Measurements from ENCODE around the gene ITIH6. TPM values are rescaled to one million over a fixed set of nuclear protein-coding genes. Genes with fewer than 3 reads are reported as not detected.
"Not testable (repeated sequence)": the region's sequence is repeated elsewhere in the genome, so short reads cannot be mapped to it uniquely, and the experiment has no call there.

ITIH6 gene
- total RNA-seq, 3 donors from 2014 or later (not counting 1 experiment from before 2014, with no cell fraction given), result not detected

- no peak for TF ChIP-seq CTCF (IDR thresholded peaks at IDR 0.05)
- intact Hi-C loops (cut with micrococcal nuclease), result no loop called here
These were observed 49.4 kb downstream of the ITIH6 start for GRCh38 chrX:54748626-54749025.

GRCh38 chrX:54747733-54748393 lies 50.2 kb downstream of the ITIH6 start:
- Histone ChIP-seq H3K36me3 (ENCODE audit: control insufficient read depth, insufficient read depth, low read length) (no peaks in the 10 kb centered on the region), H3K9me3 (ENCODE audit: control insufficient read depth, insufficient read depth, low read length) (no peaks in the 10 kb centered on the region), H3K27ac (ENCODE audit: low read length) (no peak overlapping the region), H3K4me1 (ENCODE audit: control insufficient read depth, insufficient read depth, low read length) (no peaks in the 10 kb centered on the region), H3K27me3 (ENCODE audit: control insufficient read depth, insufficient read depth, low read length) (no peaks in the 10 kb centered on the region), H3K4me3 (ENCODE audit: low read length) (no peak overlapping the region)
- ATAC-seq (no peak), DNase-seq (peak in 1 of 2 donors; percentile 1)
- Mint-ChIP-seq H3K36me3 (no peaks in the 10 kb centered on the region), H3K4me1 (no peaks in the 10 kb centered on the region), H3K27ac (no peak overlapping the region), H3K4me3 (no peak overlapping the region), H3K27me3 (ENCODE audit: low read depth in 2 of 2) (peaks cover 4 to 19% of the 10 kb centered on the region in 2 donors), H3K9me3 (no peaks in the 10 kb centered on the region)
- intact Hi-C loops (cut with micrococcal nuclease), result no loop called here
- TF ChIP-seq CTCF (IDR thresholded peaks at IDR 0.05), result no peak
- 54% methylated on average over 2 of the region's 3 CpGs for WGBS (ENCODE audit: insufficient coverage)

More at GRCh38 chrX:54748626-54749025, 49.4 kb downstream of the ITIH6 start:
- DNase-seq, result no peak
- Mint-ChIP-seq H3K27me3 (ENCODE audit: low read depth in 2 of 2) (peaks cover 6 to 19% of the 10 kb centered on the region in 2 donors), H3K4me1 (no peaks in the 10 kb centered on the region), H3K9me3 (no peaks in the 10 kb centered on the region), H3K27ac (no peak overlapping the region), H3K36me3 (no peaks in the 10 kb centered on the region), H3K4me3 (no peak overlapping the region)
- Histone ChIP-seq H3K36me3 (ENCODE audit: control insufficient read depth, insufficient read depth, low read length) (no peaks in the 10 kb centered on the region), H3K27ac (ENCODE audit: low read length) (no peak overlapping the region), H3K9me3 (ENCODE audit: control insufficient read depth, insufficient read depth, low read length) (no peaks in the 10 kb centered on the region), H3K27me3 (ENCODE audit: control insufficient read depth, insufficient read depth, low read length) (no peaks in the 10 kb centered on the region), H3K4me1 (ENCODE audit: control insufficient read depth, insufficient read depth, low read length) (no peaks in the 10 kb centered on the region), H3K4me3 (ENCODE audit: low read length) (no peak overlapping the region)
- 73% methylated on average over 1 of the region's 1 CpG for WGBS (ENCODE audit: insufficient coverage)
- ATAC-seq, result no peak

GRCh38 chrX:54746928-54747327 lies 51.1 kb downstream of the ITIH6 start:
- no peak for DNase-seq
- Mint-ChIP-seq H3K9me3 (no peaks in the 10 kb centered on the region), H3K36me3 (no peaks in the 10 kb centered on the region), H3K4me3 (no peak overlapping the region), H3K27me3 (ENCODE audit: low read depth in 2 of 2) (peaks cover 8 to 19% of the 10 kb centered on the region in 2 donors), H3K4me1 (no peaks in the 10 kb centered on the region), H3K27ac (no peak overlapping the region)
- H3K4me3 ChIP-seq (ENCODE audit: low read length), result no peak overlapping the region
- ATAC-seq, result no peak
- TF ChIP-seq CTCF (IDR thresholded peaks at IDR 0.05), result no peak
- H3K27me3 ChIP-seq (ENCODE audit: control insufficient read depth, insufficient read depth, low read length), result no peaks in the 10 kb centered on the region
- no peaks in the 10 kb centered on the region for H3K4me1 ChIP-seq (ENCODE audit: control insufficient read depth, insufficient read depth, low read length)
- 89% methylated on average over 2 of the region's 2 CpGs for WGBS (ENCODE audit: insufficient coverage)
- H3K27ac ChIP-seq (ENCODE audit: low read length), result no peak overlapping the region
- no peaks in the 10 kb centered on the region for H3K36me3 ChIP-seq (ENCODE audit: control insufficient read depth, insufficient read depth, low read length)
- H3K9me3 ChIP-seq (ENCODE audit: control insufficient read depth, insufficient read depth, low read length), result no peaks in the 10 kb centered on the region
- intact Hi-C loops (cut with micrococcal nuclease), result no loop called here

- no peaks in the 10 kb centered on the region for H3K9me3 Mint-ChIP-seq
- ATAC-seq (no peak), DNase-seq (no peak)
- Histone ChIP-seq H3K27me3 (ENCODE audit: control insufficient read depth, insufficient read depth, low read length) (no peaks in the 10 kb centered on the region), H3K4me3 (ENCODE audit: low read length) (no peak overlapping the region), H3K36me3 (ENCODE audit: control insufficient read depth, insufficient read depth, low read length) (no peaks in the 10 kb centered on the region), H3K27ac (ENCODE audit: low read length) (no peak overlapping the region), H3K9me3 (ENCODE audit: control insufficient read depth, insufficient read depth, low read length) (no peaks in the 10 kb centered on the region), H3K4me1 (ENCODE audit: control insufficient read depth, insufficient read depth, low read length) (no peaks in the 10 kb centered on the region)
- no peak for TF ChIP-seq CTCF (IDR thresholded peaks at IDR 0.05)
- WGBS (ENCODE audit: insufficient coverage), result 92% methylated on average over 2 of the region's 2 CpGs
- H3K27me3 Mint-ChIP-seq (ENCODE audit: low read depth in 2 of 2), result peaks cover 8 to 23% of the 10 kb centered on the region in 2 donors
- H3K4me1 Mint-ChIP-seq, result no peaks in the 10 kb centered on the region
- intact Hi-C loops (cut with micrococcal nuclease), result no loop called here
- H3K36me3 Mint-ChIP-seq, result no peaks in the 10 kb centered on the region
- H3K27ac Mint-ChIP-seq, result no peak overlapping the region
- no peak overlapping the region for H3K4me3 Mint-ChIP-seq
These were observed 52.4 kb downstream of the ITIH6 start for GRCh38 chrX:54745676-54746075.

GRCh38 chrX:54738567-54738966 lies 59.5 kb downstream of the ITIH6 start:
- H3K9me3 ChIP-seq (ENCODE audit: control insufficient read depth, insufficient read depth, low read length); DNase-seq; H3K36me3 Mint-ChIP-seq; H3K4me1 ChIP-seq (ENCODE audit: control insufficient read depth, insufficient read depth, low read length); H3K9me3 Mint-ChIP-seq; H3K27ac ChIP-seq (ENCODE audit: low read length); intact Hi-C loops (cut with micrococcal nuclease); H3K27me3 ChIP-seq (ENCODE audit: control insufficient read depth, insufficient read depth, low read length); ATAC-seq; H3K27ac Mint-ChIP-seq; H3K4me3 Mint-ChIP-seq; H3K36me3 ChIP-seq (ENCODE audit: control insufficient read depth, insufficient read depth, low read length); H3K4me1 Mint-ChIP-seq; H3K4me3 ChIP-seq (ENCODE audit: low read length): not testable (repeated sequence)
- 97% methylated on average over 5 of the region's 6 CpGs for WGBS (ENCODE audit: insufficient coverage)
- peaks cover 16 to 19% of the 10 kb centered on the region in 2 donors for H3K27me3 Mint-ChIP-seq (ENCODE audit: low read depth in 2 of 2)

Measured in natural killer cell (primary cell).